ENCODE data around the gene TMC3.

Gene TMC3

DNA sequence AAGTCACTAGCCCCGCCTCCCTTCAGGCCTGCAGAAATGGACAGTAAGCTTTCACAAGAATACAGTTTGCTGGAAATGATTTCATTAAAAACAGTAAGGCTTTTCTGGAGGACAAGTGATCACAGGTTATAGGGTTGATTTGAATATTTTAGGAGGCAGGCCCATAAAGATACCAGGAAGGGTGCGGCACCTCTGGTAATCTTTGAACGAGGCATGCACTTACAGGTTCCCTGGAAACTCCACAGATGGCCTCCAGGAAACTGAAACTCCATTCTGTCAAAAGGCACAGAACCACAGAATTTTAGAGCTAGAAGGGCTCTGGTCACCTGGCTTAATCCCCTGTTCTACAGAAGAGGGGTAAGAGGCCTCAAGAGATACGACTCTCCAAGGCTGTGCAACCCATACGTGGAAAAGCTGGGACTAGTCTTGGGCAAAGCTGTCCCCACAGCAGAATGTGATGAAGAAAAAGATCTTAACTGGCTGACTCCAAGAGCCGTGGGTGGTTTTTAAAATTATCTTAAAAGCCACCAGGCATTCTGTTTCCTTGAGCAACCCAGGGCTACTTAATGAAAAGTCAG, 51.2 kb downstream of the TMC3 start:
- DNase-seq (ENCODE audit: low spot score), result no peak

DNA sequence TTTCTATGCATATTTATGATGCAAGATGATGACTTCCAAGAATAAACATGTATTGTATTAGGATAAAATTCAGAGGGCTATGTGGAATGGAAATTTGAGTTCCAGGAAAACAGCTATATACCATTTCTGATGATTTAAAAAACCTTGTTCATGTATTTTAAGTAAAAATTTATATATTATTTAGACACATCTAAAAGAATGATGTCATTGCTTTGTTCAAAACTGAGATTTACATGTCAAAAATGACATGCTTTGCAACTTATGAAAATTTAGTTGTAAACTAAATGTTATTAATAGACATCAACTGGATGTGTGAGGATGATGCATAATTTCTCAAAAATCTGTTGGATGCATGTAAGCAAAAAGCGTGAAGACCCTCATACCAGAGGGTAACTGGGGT, 52.3 kb downstream of the TMC3 start:
- DNase-seq (ENCODE audit: low spot score), result no peak

DNA sequence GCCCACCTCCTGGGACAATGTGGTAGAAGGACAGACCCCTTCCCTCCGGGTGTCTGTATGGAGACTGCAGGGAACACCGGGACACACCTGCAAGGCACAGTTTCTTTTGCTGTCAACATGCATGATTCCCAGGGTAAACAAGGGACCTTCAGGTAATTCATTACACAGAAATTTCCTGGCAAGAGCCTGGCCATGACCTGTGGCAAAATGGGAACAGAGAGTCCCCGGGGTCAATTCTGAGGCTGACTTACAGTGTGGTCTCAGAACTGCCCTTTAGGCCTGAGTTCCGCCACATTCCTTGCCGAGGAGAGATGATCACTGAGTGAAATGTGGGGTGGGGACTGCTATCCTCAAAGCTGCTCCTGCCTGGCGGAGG, 56.4 kb downstream of the TMC3 start:
- DNase-seq (ENCODE audit: low spot score), result no peak

DNA sequence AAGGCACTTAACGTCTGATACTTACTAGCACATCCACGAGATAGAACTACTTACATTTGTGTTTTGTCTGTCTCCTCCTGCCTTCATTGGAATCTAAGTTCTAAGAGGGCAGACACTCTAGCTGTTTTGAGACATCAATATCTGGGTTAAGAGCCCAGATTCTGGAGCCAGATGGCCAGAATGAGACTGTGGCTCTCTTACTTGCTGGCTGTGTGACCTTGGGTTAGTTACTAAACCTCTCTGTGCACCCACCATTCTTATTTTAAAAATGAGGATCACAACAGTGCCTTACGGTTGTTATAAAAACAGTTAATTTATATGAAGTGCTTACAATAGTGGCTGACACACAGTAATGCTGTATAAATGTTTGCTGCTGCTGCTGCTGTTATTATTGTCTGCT, 57.7 kb downstream of the TMC3 start:
- DNase-seq (ENCODE audit: low spot score), result no peak

DNA sequence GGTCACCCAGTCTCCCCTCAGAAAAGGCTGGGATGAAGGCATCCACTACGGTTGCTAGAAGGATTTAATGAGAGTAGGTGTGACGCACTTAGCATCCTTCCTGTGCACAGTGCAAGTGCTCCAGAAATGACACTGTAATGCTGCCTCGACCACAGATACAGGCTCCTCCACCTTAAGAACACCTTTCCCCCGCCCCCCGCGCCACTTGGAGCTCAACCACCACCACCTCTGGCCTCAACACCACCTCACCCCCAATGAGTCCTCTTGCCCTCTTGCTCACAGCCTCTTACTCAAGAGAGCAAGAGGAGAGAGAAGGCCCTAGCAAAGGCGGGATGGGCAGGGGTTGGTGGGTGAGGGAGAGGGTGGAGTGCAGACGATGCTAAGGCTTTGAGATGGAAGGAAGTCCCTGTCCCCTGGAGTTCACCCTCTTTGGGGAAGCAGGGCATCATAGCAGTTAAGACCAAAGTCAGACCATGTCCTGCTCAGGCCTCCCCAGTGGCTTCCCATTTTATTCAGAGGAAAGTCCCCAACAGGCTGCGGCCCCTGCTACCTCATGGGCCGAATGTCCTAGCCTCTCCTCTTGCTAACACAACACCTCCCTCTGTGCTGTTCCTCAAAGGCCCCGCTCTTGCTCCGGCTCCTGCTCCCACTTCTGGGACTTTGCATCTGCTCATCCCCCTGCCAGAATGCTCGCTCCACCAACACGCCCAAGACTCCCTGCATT, 58.4 kb downstream of the TMC3 start:
- DNase-seq (ENCODE audit: low spot score), result no peak

DNA sequence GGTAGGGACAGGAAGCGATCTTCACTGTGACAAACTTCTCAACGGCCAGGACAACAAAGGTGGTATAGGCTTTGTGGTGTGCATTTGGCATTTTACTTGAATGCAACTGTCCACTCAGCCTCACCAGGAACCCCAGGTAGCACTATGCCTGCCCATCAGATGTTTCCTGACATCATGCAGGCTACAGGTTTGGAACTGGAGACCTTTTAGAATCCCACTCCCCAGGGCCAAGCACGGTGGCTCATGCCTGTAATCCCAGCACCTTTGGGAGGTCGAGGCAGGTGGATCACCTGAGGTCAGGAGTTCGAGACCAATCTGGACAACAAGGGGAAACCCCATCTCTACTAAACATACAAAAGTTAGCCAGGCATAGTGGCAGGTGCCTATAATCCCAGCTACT, 59.6 kb downstream of the TMC3 start:
- no peak for DNase-seq (ENCODE audit: low spot score)

GRCh38 chr15:81313686-81314085, 60.3 kb downstream of the TMC3 start:
- no peak for DNase-seq (ENCODE audit: low spot score)

DNA sequence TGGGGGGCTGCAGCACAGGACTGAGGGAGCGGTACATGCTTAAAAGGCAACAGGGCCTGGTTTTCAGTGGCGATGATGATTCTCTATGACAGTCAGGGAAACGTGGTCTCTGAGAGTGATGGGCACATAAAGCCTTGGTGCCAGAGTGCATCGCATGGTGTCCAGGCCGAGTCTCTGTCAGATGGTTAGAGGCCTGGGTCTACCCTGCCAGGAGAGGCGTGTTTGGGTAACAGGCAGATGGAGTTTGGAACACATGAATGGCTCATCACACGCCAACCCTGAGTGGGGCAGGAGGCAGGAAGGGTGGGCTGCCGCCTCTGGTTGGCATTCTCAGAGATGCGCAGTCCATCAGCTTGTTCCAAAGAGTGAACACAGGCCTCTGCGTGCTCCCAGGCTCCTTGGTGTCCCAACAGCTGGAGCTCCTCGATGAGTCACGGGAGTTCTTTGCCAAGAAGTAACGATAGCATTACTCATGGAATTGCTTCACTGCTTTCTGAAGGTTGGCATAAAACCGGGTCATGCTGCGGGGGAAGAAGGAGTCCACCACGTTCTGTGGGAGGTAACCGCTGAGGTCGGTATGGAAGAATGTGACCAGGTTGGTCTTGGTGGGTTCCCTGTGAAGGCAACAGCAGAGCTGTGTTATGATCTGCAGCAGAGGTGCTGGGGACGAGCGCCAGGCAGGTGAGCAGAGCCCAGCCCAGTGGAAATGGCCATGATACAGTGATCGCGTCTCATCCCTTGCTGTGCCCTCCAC, 61.0 kb downstream of the TMC3 start:
- DNase-seq (ENCODE audit: low spot score), result peak; percentile 99

- no peak for DNase-seq (ENCODE audit: low spot score)
These were observed 62.1 kb downstream of the TMC3 start for GRCh38 chr15:81311752-81312464.

DNA sequence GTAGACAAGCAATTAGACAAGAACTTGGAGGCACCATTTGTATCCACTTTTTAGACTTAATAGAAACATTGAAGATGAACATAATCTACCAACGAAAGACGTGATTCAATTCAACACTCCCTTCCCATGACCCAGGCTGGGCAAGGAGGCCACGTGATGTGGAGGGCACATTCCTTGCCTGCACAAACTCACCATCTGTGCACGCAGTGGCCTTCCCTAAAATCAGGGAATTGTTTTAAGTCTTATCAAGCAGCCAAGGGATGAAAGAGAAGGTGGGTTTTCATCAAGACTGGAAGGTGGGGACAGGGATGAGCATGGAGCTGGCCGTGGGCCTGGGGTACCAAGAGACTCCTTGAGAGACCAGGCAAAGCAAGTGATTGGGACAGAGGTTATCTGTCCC, 63.5 kb downstream of the TMC3 start:
- no peak for DNase-seq (ENCODE audit: low spot score)

- no peak for DNase-seq (ENCODE audit: low spot score)
These were observed 64.2 kb downstream of the TMC3 start for GRCh38 chr15:81309647-81310450.

DNA sequence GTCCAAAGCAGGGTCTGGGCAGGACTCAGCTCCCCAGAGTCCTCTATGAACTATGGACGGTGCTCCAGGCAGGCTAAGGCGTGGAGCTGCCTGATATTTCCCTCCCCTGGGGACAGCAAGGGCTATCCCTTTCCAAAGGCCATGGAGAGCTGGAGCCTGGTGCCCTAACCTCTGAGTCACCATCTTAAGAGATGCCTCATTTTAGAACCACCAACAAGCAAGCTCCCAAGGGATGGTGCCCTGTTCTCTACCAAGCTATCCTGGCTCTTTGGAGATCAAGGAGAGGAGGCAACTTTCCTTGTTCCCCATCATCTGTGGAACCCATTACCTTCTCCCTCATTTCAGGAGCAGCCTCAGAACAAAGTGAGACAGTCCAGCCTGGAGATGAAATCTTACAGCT, 65.8 kb downstream of the TMC3 start:
- no peak for DNase-seq (ENCODE audit: low spot score)

GRCh38 chr15:81304226-81304625, 69.8 kb downstream of the TMC3 start:
- peak; percentile 33 for DNase-seq (ENCODE audit: low spot score)

DNA sequence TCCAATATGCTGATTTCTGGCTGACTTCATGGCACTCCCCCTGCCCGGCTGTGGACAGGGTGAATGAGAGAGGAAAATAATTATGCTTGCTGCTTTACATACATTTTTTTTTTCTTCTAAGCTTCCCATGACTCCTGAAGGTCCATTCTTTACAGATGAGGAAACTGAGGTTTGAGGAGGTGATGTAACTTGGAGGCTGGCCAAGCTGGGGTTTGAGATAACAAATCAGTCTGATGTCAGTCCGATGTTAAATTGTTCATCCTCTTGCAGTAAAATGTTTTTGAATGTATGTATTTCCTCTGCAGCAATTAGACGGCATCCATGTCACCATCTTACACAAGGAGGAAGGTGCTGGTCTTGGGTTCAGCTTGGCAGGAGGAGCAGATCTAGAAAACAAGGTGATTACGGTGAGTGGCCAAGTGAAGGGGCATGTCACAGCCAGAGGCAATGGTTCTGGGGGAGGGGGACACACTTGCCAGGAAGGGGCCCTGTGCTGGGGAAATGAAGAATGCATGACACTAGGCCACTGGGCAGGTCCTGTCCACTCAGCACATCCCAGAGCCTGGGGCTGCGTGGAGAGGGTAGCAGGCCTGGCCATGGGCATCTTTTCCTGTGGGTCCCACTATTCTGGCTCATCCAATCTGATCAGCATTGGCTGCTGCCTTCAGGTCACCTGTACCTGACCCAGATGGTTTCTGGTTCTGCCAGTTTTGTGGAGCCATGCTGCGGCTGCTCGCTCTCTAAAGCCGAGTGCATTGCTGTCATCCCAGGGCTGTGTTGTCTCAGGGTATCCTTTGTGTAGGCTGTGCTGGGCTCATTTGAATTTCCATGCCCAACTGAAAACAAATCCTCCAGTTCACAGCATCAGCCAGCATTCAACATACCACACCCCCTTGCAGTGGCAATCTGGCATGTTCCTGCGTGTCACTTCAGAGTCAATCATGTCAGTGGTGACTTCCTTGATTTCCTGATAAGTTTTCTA, 70.5 kb downstream of the TMC3 start:
- DNase-seq (ENCODE audit: low spot score), result no peak

DNA sequence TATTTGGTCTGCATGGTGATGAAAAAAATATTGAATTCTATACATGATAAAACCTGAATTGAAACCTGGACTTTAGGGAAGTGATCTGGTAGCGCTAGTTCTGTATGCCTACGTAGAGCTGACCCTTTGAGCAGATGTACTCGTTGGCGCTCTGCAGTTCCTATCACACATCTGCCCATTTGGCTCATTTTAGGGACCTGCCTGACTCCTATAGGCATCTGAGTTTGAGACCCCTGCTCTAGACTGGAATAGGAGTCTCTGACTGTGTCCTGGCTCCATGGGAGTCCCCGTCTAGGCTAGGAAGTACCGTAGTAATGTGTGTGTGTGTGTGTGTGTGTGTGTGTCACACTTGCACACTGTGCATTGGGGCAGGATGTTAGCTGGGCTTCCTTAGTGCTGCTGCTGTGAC, 71.3 kb downstream of the TMC3 start:
- no peak for DNase-seq (ENCODE audit: low spot score)

DNA sequence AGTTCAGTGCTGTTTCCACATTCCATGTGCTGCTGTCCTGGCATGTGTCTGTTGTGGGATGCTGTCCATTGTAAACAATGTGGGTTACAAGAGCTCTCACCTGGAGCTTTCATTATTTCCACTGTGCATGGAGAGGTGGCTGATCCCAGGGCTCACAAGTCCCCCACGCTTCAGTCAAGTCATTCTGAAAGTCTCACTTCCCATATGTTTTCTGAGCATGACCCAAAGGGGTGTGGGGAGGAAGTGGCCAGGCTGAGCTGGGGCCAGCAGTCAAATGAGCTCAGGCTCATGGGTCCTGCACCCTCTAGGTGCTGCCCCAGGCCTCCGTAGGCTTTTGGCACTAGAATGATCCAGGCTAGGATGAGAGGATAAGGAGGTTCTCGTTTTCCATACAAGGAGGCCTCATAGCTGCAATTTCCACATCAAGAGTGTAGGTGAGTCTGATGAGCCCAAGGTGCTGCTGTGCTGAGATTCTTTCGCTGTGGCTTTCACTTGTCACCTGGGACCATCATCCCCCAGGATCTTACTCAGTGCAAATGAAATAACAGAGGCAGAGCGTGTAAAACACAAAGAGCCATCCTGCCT, 72.1 kb downstream of the TMC3 start:
- DNase-seq (ENCODE audit: low spot score), result no peak

DNA sequence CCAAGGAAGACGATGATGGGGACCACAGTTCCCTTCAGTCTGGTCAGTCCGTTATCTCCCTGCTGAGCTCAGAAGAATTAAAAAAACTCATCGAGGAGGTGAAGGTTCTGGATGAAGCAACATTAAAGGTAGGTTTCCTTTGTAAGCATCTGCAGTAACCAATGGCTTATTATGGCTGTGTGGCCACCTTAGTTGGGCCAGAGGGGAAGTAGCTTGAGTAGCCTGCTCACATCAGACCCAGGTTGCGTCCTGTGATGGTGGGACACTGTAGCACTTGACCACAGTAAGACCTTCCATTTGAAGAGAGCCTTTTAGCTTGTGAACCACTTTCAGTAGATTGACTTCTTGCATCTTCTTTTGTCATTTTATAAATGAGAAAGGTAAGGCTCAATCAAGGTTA, 72.6 kb downstream of the TMC3 start:
- no peak for DNase-seq (ENCODE audit: low spot score)

DNA sequence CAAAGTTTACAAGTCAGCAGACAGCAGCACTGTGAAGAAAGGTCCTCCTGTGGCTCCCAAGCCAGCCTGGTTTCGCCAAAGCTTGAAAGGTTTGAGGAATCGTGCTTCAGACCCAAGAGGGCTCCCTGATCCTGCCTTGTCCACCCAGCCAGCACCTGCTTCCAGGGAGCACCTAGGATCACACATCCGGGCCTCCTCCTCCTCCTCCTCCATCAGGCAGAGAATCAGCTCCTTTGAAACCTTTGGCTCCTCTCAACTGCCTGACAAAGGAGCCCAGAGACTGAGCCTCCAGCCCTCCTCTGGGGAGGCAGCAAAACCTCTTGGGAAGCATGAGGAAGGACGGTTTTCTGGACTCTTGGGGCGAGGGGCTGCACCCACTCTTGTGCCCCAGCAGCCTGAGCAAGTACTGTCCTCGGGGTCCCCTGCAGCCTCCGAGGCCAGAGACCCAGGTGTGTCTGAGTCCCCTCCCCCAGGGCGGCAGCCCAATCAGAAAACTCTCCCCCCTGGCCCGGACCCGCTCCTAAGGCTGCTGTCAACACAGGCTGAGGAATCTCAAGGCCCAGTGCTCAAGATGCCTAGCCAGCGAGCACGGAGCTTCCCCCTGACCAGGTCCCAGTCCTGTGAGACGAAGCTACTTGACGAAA, 74.3 kb downstream of the TMC3 start:
- DNase-seq (ENCODE audit: low spot score), result no peak

DNA sequence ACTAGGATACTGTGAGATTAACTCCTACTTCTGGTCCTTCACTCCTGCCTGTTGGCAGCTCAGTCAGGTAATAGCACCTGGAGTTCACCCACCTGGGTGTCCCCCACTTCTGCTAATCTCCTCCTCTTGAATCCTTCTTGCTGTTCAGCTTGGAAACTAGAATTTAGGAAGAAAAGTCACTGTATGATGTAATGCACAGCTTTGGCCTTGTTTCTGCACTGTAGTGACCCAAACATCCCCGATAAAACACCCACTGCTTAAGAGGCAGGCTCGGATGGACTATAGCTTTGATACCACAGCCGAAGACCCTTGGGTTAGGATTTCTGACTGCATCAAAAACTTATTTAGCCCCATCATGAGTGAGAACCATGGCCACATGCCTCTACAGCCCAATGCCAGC, 74.9 kb downstream of the TMC3 start:
- no peak for DNase-seq (ENCODE audit: low spot score)

DNA sequence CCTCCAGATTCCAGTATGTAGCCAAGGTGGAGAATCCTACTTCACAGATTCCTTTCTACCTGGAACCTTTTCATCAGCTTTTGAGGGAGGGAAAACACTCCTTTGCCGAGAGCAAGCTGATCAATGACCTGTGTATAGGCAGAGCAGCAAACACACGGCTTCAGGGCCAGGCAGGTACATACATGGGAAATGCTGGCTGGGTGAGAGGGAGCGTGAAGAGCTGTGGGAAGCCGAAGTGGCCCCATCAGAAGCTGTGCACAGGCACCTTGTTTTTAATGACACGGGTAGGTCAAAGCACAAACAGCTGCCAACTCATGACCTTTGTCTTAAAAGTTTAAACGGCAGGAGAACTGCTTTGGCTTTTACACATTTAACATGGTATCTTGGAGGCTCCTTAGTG, 75.4 kb downstream of the TMC3 start:
- no peak for DNase-seq (ENCODE audit: low spot score)
